HepG2 (cell line): Measurements from ENCODE around the gene CARS1. TPM values are rescaled to one million over a fixed set of nuclear protein-coding genes. Genes with fewer than 3 reads are reported as not detected.
A peak's percentile ranks its signal among the peaks of the same experiment; 100 is the strongest.

Experiments used
- RBAK ChIP-seq: sonication (generic); formaldehyde crosslinking; IDR thresholded peaks from 2 replicates; pipeline ENCODE4 v1.5.1; 2020; ENCODE audit warnings: mild to moderate bottlenecking, missing genetic modification reagents
- RXRA ChIP-seq: sonication (generic); formaldehyde crosslinking; IDR thresholded peaks from 2 replicates; pipeline ENCODE4 v1.5.1; 2020; ENCODE audit warnings: missing genetic modification reagents
- SIX4 ChIP-seq: sonication (generic); formaldehyde crosslinking; IDR thresholded peaks from 2 replicates; pipeline ENCODE4 v1.4.0; 2020; ENCODE audit warnings: missing genetic modification reagents
- SNAPC2 ChIP-seq: sonication (generic); formaldehyde crosslinking; IDR thresholded peaks from 2 replicates; pipeline ENCODE4 v1.8.1; 2022; ENCODE audit warnings: mild to moderate bottlenecking, missing genetic modification reagents
- SOX13 ChIP-seq, 3 experiments: fragments of 450-650 bp in 1 of 3; sonication (generic) in 1 of 3; formaldehyde crosslinking in 1 of 3; IDR thresholded peaks in 2 of 3; conservative IDR thresholded peaks in 1 of 3; 2 replicates each; pipeline versions ENCODE4 v1.5.0 to v1.6.1; 2016 to 2020; ENCODE audit warnings: antibody characterized with exemption in 1 of 3, mild to moderate bottlenecking in 1 of 3, missing compliant biosample characterization in 1 of 3, missing genetic modification reagents in 1 of 3, moderate library complexity in 1 of 3
- SRY ChIP-seq: sonication (generic); formaldehyde crosslinking; IDR thresholded peaks from 2 replicates; pipeline ENCODE4 v1.8.0; 2022; ENCODE audit warnings: mild to moderate bottlenecking, missing genetic modification reagents
- U2AF2 ChIP-seq: fragments of 200-400 bp; formaldehyde crosslinking; IDR thresholded peaks from 2 replicates; pipeline ENCODE4 v1.6.1; 2017; ENCODE audit warnings: low read depth, mild to moderate bottlenecking, low read length
- ZNF138 ChIP-seq: sonication (generic); formaldehyde crosslinking; IDR thresholded peaks from 2 replicates; pipeline ENCODE4 v1.5.0; 2020; ENCODE audit warnings: mild to moderate bottlenecking, low read depth, missing genetic modification reagents
- ZNF264 ChIP-seq: sonication (generic); formaldehyde crosslinking; IDR thresholded peaks from 2 replicates; pipeline ENCODE4 v1.4.0; 2020; ENCODE audit warnings: missing genetic modification reagents
- ZNF431 ChIP-seq: sonication (generic); formaldehyde crosslinking; IDR thresholded peaks from 2 replicates; pipeline ENCODE4 v1.9.0; 2022; ENCODE audit warnings: missing genetic modification reagents, low read depth, mild to moderate bottlenecking, borderline replicate concordance
- ZNF629 ChIP-seq: sonication (generic); formaldehyde crosslinking; conservative IDR thresholded peaks from 2 replicates; pipeline ENCODE4 v1.5.0; 2020; ENCODE audit warnings: missing genetic modification reagents
- ZNF709 ChIP-seq: sonication (generic); formaldehyde crosslinking; IDR thresholded peaks from 2 replicates; pipeline ENCODE4 v1.5.0; 2020; ENCODE audit warnings: mild to moderate bottlenecking, missing genetic modification reagents
- ZZZ3 ChIP-seq: sonication (generic); formaldehyde crosslinking; IDR thresholded peaks from 2 replicates; pipeline ENCODE4 v1.4.0; 2020; ENCODE audit warnings: missing genetic modification reagents, mild to moderate bottlenecking, borderline replicate concordance
- polyA plus RNA-seq, 8 experiments: library from polyadenylated mRNA; depleted of rRNA in 3 of 8; stranded (reverse) in 7 of 8; unstranded in 1 of 8; fragments of >200 nt; fragmentation: Illumina TruSeq in 4 of 8; extraction: Trizol in 4 of 8; gene quantifications; 2 replicates each; pipeline versions ENCODE4 v1.2.1 to v1.2.3, GENCODE V29; 2011 to 2016; ENCODE audit warnings: low read depth in 4 of 8, missing spikeins in 1 of 8, mixed read lengths in 1 of 8; ENCODE audit not compliant: insufficient read depth in 1 of 8
- total RNA-seq, 5 experiments: library from RNA; depleted of rRNA; stranded (reverse); fragments of >200 nt; fragmentation: Illumina TruSeq; extraction: Trizol; gene quantifications; 2 replicates each; pipeline ENCODE4 v1.2.3, GENCODE V29; 2016; ENCODE audit warnings: low read depth in 1 of 5
- TF ChIP-seq, protein P1 (sequence below): sonication (generic); formaldehyde crosslinking; IDR thresholded peaks from 2 replicates; pipeline ENCODE4 v1.4.0; 2020; ENCODE audit warnings: missing genetic modification reagents, low read depth, mild to moderate bottlenecking, borderline replicate concordance
- TF ChIP-seq, protein P2 (sequence below): sonication (generic); formaldehyde crosslinking; IDR thresholded peaks from 2 replicates; pipeline ENCODE4 v1.5.0; 2020; ENCODE audit warnings: mild to moderate bottlenecking, missing genetic modification reagents, moderate library complexity
- TF ChIP-seq, protein P3 (sequence below): sonication (generic); formaldehyde crosslinking; IDR thresholded peaks from 2 replicates; pipeline ENCODE4 v1.4.0; 2020; ENCODE audit warnings: low read depth, mild to moderate bottlenecking, missing genetic modification reagents
- TF ChIP-seq, protein P4 (sequence below): sonication (generic); formaldehyde crosslinking; IDR thresholded peaks from 2 replicates; pipeline ENCODE4 v1.5.1; 2020; ENCODE audit warnings: mild to moderate bottlenecking, missing genetic modification reagents, borderline replicate concordance
- TF ChIP-seq, protein P5 (sequence below): sonication (generic); formaldehyde crosslinking; IDR thresholded peaks from 2 replicates; pipeline ENCODE4 v1.4.0; 2020; ENCODE audit warnings: missing genetic modification reagents

Gene CARS1
- total and polyA plus RNA-seq, 2 of the 13 experiments (the other 11 are each of a cell fraction or from before 2014, with no cell fraction given): 33.8 to 47.0 TPM

DNA sequence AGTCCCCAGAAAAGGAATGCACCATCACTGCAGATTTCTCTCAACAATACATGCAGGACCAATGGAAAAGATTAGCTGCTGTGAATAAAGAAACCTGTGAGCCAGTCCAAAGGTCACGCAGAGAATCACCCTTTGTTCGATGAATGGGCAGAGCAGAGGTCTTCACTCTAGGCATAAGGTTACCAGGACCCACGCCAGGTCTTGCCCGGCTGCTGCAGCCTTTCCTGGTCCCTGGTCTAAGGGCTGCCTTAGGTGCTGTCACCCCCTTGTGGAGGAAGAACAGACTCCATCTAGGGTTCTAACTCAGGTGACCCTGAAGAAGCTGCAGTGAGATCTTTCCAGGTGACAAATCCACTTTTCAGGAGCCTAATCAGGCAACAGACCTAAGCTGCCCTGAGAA, 36.1 kb downstream of the CARS1 start (continued):
- TF ChIP-seq SOX13 (IDR thresholded peaks at IDR 0.05): 0 out of 2 replicates have a peak, but pooled peaks have one; percentile 27
- peak in 1 of 2 experiments; percentile 92; a peak in 2 of 4 replicates for TF ChIP-seq SOX13 (CRISPR knock-in tag; conservative IDR thresholded peaks at IDR 0.05 in 1 of 2, IDR thresholded peaks at IDR 0.05 in 1 of 2)
- TF ChIP-seq ZNF264 (CRISPR knock-in tag): no peak
- no peak for TF ChIP-seq ZZZ3
- TF ChIP-seq, protein P1, sequence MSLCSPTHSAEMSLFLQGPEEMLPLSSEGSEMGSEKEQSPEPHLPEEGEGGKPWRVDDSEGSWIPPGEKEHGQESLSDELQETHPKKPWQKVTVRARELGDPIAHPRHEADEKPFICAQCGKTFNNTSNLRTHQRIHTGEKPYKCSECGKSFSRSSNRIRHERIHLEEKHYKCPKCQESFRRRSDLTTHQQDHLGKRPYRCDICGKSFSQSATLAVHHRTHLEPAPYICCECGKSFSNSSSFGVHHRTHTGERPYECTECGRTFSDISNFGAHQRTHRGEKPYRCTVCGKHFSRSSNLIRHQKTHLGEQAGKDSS: no peak
- TF ChIP-seq ZNF709 (CRISPR knock-in tag): no peak
- TF ChIP-seq ZNF629: no peak
- TF ChIP-seq SNAPC2 (CRISPR knock-in tag): no peak
- TF ChIP-seq RBAK (CRISPR knock-in tag): no peak
- TF ChIP-seq U2AF2: no peak
- TF ChIP-seq SIX4 (CRISPR knock-in tag): no peak
- TF ChIP-seq RXRA: peak; percentile 49; the same call in 1 of the 2 replicates
- no peak for TF ChIP-seq SRY (CRISPR knock-in tag)
- no peak for TF ChIP-seq ZNF431 (CRISPR knock-in tag)
- TF ChIP-seq, protein P2, sequence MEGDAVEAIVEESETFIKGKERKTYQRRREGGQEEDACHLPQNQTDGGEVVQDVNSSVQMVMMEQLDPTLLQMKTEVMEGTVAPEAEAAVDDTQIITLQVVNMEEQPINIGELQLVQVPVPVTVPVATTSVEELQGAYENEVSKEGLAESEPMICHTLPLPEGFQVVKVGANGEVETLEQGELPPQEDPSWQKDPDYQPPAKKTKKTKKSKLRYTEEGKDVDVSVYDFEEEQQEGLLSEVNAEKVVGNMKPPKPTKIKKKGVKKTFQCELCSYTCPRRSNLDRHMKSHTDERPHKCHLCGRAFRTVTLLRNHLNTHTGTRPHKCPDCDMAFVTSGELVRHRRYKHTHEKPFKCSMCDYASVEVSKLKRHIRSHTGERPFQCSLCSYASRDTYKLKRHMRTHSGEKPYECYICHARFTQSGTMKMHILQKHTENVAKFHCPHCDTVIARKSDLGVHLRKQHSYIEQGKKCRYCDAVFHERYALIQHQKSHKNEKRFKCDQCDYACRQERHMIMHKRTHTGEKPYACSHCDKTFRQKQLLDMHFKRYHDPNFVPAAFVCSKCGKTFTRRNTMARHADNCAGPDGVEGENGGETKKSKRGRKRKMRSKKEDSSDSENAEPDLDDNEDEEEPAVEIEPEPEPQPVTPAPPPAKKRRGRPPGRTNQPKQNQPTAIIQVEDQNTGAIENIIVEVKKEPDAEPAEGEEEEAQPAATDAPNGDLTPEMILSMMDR: peak; percentile 90
- TF ChIP-seq ZNF138 (CRISPR knock-in tag): no peak
- TF ChIP-seq, protein P3, sequence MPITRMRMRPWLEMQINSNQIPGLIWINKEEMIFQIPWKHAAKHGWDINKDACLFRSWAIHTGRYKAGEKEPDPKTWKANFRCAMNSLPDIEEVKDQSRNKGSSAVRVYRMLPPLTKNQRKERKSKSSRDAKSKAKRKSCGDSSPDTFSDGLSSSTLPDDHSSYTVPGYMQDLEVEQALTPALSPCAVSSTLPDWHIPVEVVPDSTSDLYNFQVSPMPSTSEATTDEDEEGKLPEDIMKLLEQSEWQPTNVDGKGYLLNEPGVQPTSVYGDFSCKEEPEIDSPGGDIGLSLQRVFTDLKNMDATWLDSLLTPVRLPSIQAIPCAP (CRISPR knock-in tag): no peak
- TF ChIP-seq, protein P4, sequence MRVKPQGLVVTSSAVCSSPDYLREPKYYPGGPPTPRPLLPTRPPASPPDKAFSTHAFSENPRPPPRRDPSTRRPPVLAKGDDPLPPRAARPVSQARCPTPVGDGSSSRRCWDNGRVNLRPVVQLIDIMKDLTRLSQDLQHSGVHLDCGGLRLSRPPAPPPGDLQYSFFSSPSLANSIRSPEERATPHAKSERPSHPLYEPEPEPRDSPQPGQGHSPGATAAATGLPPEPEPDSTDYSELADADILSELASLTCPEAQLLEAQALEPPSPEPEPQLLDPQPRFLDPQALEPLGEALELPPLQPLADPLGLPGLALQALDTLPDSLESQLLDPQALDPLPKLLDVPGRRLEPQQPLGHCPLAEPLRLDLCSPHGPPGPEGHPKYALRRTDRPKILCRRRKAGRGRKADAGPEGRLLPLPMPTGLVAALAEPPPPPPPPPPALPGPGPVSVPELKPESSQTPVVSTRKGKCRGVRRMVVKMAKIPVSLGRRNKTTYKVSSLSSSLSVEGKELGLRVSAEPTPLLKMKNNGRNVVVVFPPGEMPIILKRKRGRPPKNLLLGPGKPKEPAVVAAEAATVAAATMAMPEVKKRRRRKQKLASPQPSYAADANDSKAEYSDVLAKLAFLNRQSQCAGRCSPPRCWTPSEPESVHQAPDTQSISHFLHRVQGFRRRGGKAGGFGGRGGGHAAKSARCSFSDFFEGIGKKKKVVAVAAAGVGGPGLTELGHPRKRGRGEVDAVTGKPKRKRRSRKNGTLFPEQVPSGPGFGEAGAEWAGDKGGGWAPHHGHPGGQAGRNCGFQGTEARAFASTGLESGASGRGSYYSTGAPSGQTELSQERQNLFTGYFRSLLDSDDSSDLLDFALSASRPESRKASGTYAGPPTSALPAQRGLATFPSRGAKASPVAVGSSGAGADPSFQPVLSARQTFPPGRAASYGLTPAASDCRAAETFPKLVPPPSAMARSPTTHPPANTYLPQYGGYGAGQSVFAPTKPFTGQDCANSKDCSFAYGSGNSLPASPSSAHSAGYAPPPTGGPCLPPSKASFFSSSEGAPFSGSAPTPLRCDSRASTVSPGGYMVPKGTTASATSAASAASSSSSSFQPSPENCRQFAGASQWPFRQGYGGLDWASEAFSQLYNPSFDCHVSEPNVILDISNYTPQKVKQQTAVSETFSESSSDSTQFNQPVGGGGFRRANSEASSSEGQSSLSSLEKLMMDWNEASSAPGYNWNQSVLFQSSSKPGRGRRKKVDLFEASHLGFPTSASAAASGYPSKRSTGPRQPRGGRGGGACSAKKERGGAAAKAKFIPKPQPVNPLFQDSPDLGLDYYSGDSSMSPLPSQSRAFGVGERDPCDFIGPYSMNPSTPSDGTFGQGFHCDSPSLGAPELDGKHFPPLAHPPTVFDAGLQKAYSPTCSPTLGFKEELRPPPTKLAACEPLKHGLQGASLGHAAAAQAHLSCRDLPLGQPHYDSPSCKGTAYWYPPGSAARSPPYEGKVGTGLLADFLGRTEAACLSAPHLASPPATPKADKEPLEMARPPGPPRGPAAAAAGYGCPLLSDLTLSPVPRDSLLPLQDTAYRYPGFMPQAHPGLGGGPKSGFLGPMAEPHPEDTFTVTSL (CRISPR knock-in tag): peak; percentile 35; the same call in 1 of the 2 replicates
- TF ChIP-seq, protein P5, sequence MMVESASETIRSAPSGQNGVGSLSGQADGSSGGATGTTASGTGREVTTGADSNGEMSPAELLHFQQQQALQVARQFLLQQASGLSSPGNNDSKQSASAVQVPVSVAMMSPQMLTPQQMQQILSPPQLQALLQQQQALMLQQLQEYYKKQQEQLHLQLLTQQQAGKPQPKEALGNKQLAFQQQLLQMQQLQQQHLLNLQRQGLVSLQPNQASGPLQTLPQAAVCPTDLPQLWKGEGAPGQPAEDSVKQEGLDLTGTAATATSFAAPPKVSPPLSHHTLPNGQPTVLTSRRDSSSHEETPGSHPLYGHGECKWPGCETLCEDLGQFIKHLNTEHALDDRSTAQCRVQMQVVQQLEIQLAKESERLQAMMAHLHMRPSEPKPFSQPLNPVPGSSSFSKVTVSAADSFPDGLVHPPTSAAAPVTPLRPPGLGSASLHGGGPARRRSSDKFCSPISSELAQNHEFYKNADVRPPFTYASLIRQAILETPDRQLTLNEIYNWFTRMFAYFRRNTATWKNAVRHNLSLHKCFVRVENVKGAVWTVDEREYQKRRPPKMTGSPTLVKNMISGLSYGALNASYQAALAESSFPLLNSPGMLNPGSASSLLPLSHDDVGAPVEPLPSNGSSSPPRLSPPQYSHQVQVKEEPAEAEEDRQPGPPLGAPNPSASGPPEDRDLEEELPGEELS (CRISPR knock-in tag): no peak
